Stomach (tissue), 9 donors: ENCODE data around the gene OR1L1. TPM values are rescaled to one million over a fixed set of nuclear protein-coding genes. Genes with fewer than 3 reads are reported as not detected.

Experiments used
- DNase-seq, 2 donors: peaks; one replicate each; pipeline versions ENCODE4 v3.0.0 to v3.0.0-alpha.2; 2013 to 2019
- H3K27ac ChIP-seq, 5 donors: fragments of 200-600 bp in 4 of 5; sonication (generic) in 4 of 5; one replicate each; pipeline ENCODE4 v1.5.1; 2013 to 2019; ENCODE audit warnings: mild to moderate bottlenecking in 1 of 5, moderate library complexity in 1 of 5
- H3K27me3 ChIP-seq, 3 donors: fragments of 200-600 bp; sonication (generic); one replicate each; pipeline ENCODE4 v1.5.1; 2017 to 2019; ENCODE audit warnings: mixed run types in 1 of 3
- H3K36me3 ChIP-seq, 4 donors: fragments of 200-600 bp; sonication (generic); 1 replicate in 3 of 4; 2 replicates in 1 of 4; pipeline ENCODE4 v1.5.1; 2016 to 2019
- H3K4me1 ChIP-seq, 4 donors: fragments of 200-600 bp; sonication (generic); one replicate each; pipeline ENCODE4 v1.5.1; 2016 to 2019
- H3K4me3 ChIP-seq, 4 donors: fragments of 200-600 bp; sonication (generic) in 3 of 4; one replicate each; pipeline ENCODE4 v1.5.1; 2016 to 2019; ENCODE audit warnings: mild to moderate bottlenecking in 1 of 4
- H3K9me3 ChIP-seq, 4 donors: fragments of 200-600 bp; sonication (generic); one replicate each; pipeline ENCODE4 v1.5.1; 2016 to 2019
- CTCF ChIP-seq, 7 experiments: fragments of 450-650 bp in 4 of 7; fragments of 200-600 bp in 3 of 7; sonication (generic) in 3 of 7; IDR thresholded peaks; one replicate each; pipeline ENCODE4 v1.5.1; 2016 to 2019; ENCODE audit warnings: antibody characterized with exemption in 7 of 7, control low read depth in 2 of 7, mild to moderate bottlenecking in 1 of 7
- EP300 ChIP-seq: sonication (generic); formaldehyde crosslinking; IDR thresholded peaks from one replicate; pipeline ENCODE4 v1.6.1; 2017; ENCODE audit warnings: antibody characterized with exemption
- POLR2A ChIP-seq, 4 donors: fragments of 450-650 bp; IDR thresholded peaks; one replicate each; pipeline ENCODE4 v1.6.1; 2016; ENCODE audit warnings: antibody characterized with exemption in 4 of 4, control low read depth in 2 of 4, mild to moderate bottlenecking in 1 of 4, moderate library complexity in 1 of 4
- POLR2AphosphoS5 ChIP-seq, 3 donors: sonication (generic); formaldehyde crosslinking; IDR thresholded peaks; one replicate each; pipeline ENCODE4 v1.6.1; 2016; ENCODE audit warnings: antibody characterized with exemption in 3 of 3
- whole genome bisulfite sequencing, 5 donors: extraction: QIAGEN DNeasy Blood & Tissue Kit in 3 of 5; methylation state at CpG; one replicate each; pipeline versions ENCODE4 v1.1.5 to v1.1.7; 2013 to 2018; 5-methylcytosine and 5-hydroxymethylcytosine counted together
- intact Hi-C: fragments of 100-400 bp; cut with DNase I; formaldehyde crosslinking; loops from one replicate; pipeline ENCODE4 v1.15.1; 2023; ENCODE audit warnings: low total_unique reads
- polyA plus RNA-seq, 3 donors: library from polyadenylated mRNA; stranded (reverse); fragments of 200-250 nt; gene quantifications; one replicate each; pipeline ENCODE4 v1.2.3, GENCODE V29; 2013
- total RNA-seq, 5 donors: library from RNA; depleted of rRNA; stranded (reverse); fragments of >200 nt; gene quantifications; one replicate each; pipeline versions ENCODE4 v1.1.0 to v1.2.3, GENCODE V29; 2014 to 2016
- donor health status: healthy with polysubstance abuse.
- donor health status: Bipolar disorder and iron deficiency.
- donor health status: healthy.

Gene OR1L1
- total and polyA plus RNA-seq, 8 donors: not detected

DNA sequence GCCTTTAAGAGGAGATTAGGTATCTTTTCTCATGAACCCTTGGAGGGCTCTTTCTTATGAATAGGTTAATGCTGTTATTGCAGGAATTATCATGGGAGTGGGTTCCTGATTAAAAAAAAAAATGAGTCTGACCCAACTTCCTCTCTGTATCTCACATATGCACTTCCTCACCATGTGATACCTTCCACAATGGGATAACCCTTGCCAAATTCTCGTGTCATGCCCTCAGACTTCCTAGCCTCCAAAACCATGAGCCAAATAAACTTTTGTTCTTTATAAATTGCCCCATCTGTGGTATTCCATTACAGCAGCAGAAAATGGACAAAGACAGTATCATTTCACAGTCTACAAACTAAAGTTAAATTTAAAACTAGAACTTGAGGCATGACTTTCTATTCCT lies 5.1 kb upstream of the OR1L1 start:
- no peak for TF ChIP-seq POLR2AphosphoS5 (IDR thresholded peaks at IDR 0.05)
- TF ChIP-seq POLR2A (IDR thresholded peaks at IDR 0.05): no peak
- TF ChIP-seq CTCF (IDR thresholded peaks at IDR 0.05): no peak
- no peak for TF ChIP-seq EP300
- Histone ChIP-seq H3K9me3 (no peaks in the 10 kb centered on the region), H3K4me3 (no peak overlapping the region), H3K36me3 (no peaks in the 10 kb centered on the region), H3K27me3 (no peaks in the 10 kb centered on the region), H3K27ac (no peak overlapping the region), H3K4me1 (no peaks in the 10 kb centered on the region)
- DNase-seq: peak in 1 of 2 donors; percentile 28
- intact Hi-C loops: no loop called here
- 26 to 46% (median 41%) methylated on average over 1 of the region's 1 CpG for WGBS, 5 donors

- H3K27ac ChIP-seq: no peak within 1 kb of the TSS
- DNase-seq: no peak
- no peaks in the 10 kb centered on the region for H3K36me3 ChIP-seq
- H3K27me3 ChIP-seq: no peaks in the 10 kb centered on the region
- WGBS, 5 donors: 89 to 90% (median 90%) methylated on average over 3 of the region's 3 CpGs
- no peaks in the 10 kb centered on the region for H3K9me3 ChIP-seq
- intact Hi-C loops: no loop called here
- no peaks in the 10 kb centered on the region for H3K4me1 ChIP-seq
- TF ChIP-seq POLR2AphosphoS5 (IDR thresholded peaks at IDR 0.05): no peak
- TF ChIP-seq POLR2A (IDR thresholded peaks at IDR 0.05): no peak
- TF ChIP-seq CTCF (IDR thresholded peaks at IDR 0.05): no peak
- no peak for TF ChIP-seq EP300
- no peak within 1 kb of the TSS for H3K4me3 ChIP-seq
Measured at GRCh38 chr9:122657527-122657926, 4.0 kb upstream of the OR1L1 start, which contains the start of gene OR1B1. Gene OR1B1, minus strand, starts transcription at chr9:122657627.

DNA sequence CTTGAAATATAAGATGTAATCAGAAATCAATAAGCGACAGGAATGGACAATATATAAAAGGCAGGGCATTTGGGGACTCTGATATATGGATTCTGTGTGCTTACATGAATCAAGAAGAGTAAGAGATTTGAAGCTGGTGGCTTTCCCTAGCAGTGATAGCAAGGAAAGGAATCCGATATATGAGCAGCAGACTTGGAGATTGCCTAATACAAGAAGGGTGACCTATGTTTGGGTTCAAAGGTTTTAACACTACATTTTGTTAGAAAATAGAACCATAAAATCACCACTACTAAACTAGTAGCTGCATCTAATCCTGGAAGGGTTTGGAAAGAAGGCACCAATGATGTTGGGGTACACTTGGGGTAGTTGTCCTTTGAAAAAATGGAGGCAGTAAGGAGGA lies 11.0 kb downstream of the OR1L1 start:
- DNase-seq: no peak
- TF ChIP-seq POLR2AphosphoS5 (IDR thresholded peaks at IDR 0.05) (no peak), CTCF (IDR thresholded peaks at IDR 0.05) (no peak), EP300 (no peak), POLR2A (IDR thresholded peaks at IDR 0.05) (no peak)
- H3K27ac ChIP-seq: no peak overlapping the region
- intact Hi-C loops: no loop called here
- H3K4me1 ChIP-seq: no peaks in the 10 kb centered on the region
- no peak overlapping the region for H3K4me3 ChIP-seq
- peaks cover 0 to 30% (median 18%) of the 10 kb centered on the region in 4 donors for H3K9me3 ChIP-seq
- no peaks in the 10 kb centered on the region for H3K36me3 ChIP-seq
- 59 to 87% (median 86%) methylated on average over 2 of the region's 2 CpGs for WGBS, 5 donors
- H3K27me3 ChIP-seq: no peaks in the 10 kb centered on the region

DNA sequence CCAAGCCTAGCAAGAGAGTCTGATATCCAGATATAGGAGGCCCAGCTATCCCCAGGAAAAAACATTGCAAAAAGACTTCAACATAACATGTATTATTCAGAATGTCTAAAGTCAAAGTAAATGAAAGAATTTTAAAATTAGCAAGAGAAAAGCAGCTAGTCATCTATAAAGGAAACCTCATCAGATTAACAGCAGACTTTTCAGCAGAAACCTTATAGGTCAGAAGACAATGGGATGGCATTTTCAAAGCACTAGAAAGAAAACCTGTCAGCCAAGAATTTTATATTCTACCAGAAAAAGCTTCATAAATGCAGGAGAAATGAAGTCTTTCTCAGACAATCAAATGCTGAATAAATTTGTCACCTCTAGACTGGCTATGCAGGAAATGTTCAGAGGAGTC lies 23.3 kb downstream of the OR1L1 start:
- Histone ChIP-seq H3K27ac (no peak overlapping the region), H3K9me3 (peaks cover 0 to 39% (median 22%) of the 10 kb centered on the region in 4 donors), H3K27me3 (no peaks in the 10 kb centered on the region), H3K4me3 (no peak overlapping the region), H3K36me3 (no peaks in the 10 kb centered on the region), H3K4me1 (no peaks in the 10 kb centered on the region)
- TF ChIP-seq POLR2AphosphoS5 (IDR thresholded peaks at IDR 0.05): no peak
- TF ChIP-seq CTCF (IDR thresholded peaks at IDR 0.05): no peak
- no peak for TF ChIP-seq EP300
- no peak for TF ChIP-seq POLR2A (IDR thresholded peaks at IDR 0.05)
- intact Hi-C loops: no loop called here
- no peak for DNase-seq
